ENCODE results near the gene B3GLCT. TPM values are rescaled to one million over a fixed set of nuclear protein-coding genes. Genes with fewer than 3 reads are reported as not detected.
"Not testable (repeated sequence)": the region's sequence is repeated elsewhere in the genome, so short reads cannot be mapped to it uniquely, and the experiment has no call there.

B3GLCT gene
- total RNA-seq, 1 donor, result 3.2 TPM

DNA sequence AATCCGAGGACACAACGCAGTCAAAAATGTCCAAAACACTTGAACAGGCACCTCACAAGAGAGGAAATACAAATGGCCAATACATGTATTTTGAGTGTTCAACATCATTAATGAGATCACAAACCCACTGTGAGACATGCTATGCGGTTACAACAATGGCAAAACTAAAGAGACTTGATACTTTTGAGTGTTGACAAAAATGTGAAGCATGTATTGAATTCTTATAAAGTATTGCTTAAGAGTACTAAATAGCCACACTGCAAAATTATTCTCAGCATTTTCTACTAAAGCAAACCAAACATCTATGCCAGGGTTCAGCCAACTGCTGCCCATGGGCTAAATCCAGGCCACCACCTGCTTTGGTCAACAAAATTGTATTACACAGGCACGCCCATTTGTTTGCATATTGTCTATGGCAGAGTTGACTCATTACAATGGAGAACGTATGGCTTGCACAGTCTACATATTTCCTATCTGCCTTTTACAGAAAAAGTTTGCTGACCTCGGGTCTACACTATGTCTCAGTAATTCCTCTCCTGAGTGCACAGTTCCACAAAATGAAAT lies 135.3 kb downstream of the B3GLCT start:
- DNase-seq (ENCODE audit: low read depth in 2 of 3, low spot score in 2 of 3), result no peak

DNA sequence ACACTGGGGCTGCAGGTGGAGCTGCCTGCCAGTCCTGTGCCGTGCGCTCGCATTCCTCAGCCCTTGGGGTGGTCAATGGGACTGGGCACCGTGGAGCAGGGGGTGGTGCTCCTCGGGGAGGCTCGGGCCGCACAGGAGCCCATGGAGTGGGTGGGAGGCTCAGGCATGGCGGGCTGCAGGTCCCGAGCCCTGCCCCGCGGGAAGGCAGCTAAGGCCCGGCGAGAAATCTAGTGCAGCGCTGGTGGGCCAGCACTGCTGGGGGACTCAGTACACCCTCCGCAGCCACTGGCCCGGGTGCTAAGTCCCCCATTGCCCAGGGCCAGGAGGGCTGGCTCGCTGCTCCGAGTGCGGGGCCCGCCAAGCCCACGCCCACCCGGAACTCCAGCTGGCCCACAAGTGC lies 139.8 kb downstream of the B3GLCT start:
- not testable (repeated sequence) for DNase-seq (ENCODE audit: low read depth in 2 of 3, low spot score in 2 of 3)

DNA sequence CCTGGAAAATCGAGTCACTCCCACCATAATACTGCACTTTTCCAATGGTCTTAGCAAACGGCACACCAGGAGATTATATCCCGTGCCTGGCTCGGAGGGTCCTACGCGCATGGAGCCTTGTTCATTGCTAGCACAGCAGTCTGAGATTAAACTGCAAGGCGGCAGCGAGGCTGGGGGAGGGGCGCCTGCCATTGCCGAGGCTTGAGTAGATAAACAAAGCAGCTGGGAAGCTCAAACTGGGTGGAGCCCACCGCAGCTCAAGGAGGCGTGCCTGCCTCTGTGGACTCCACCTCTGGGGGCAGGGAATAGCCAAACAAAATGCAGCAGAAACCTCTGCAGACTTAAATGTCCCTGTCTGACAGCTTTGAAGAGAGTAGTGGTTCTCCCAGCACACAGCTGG lies 141.1 kb downstream of the B3GLCT start:
- DNase-seq (ENCODE audit: low read depth in 2 of 3, low spot score in 2 of 3), result not testable (repeated sequence)

DNA sequence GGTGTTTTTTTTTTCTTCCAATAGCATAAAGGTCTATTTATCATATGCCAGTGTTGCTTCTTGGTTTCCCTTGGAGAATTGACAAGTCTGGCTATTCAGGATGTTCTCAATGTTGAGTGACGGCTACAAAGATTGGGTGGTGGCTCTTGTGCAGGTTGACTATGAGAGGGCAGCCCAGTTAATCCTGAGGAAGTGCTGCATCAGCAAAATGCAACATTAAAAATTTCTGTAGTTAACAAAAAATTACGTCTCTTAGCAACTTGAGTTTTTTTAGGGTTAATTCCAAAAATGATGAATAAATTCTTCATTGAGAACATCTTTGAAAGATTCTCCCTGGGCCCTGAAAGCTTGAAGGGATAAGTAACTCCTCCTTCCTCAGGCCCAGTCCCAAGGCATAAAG lies 147.1 kb downstream of the B3GLCT start:
- no peak for DNase-seq (ENCODE audit: low read depth in 2 of 3, low spot score in 2 of 3)

DNA sequence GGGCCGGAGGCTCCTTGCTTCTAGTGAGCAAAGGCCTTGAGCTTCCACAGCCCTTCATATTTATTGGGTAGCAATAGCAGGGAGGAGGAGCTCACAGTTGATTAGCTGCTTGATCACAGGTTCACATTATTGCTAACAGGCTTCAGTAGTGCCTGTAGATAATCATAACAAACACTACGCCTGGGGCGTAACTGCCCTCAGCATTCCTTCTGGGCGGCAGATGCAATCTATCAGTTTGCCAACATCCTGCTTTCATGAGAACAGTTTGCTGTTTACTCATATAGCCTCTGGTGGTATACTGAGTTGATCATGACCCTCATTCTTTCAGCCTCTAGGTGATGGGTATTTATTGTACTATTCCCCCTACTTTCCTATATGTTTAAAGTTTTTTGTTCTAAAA lies 149.4 kb downstream of the B3GLCT start:
- DNase-seq (ENCODE audit: low read depth in 2 of 3, low spot score in 2 of 3), result no peak

DNA sequence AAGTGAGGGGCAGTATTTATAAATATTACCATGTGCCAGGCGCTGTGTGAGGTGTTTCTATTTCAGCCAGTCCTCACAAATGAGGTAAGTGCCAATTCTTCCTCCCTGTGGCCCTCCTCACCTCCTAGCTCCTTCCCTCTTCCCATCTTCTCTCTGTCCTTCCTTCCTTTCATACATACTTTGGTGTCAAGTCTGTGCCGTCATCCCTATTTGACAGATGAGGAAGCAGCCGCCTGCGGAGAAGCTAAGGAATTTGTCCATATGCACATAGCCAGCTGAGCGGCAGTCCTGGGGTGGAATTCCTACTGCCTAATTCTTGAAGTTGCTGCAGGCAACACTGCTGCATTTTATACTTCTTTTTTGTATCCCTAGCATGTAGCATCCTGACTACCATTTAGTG lies 150.8 kb downstream of the B3GLCT start:
- no peak for DNase-seq (ENCODE audit: low read depth in 2 of 3, low spot score in 2 of 3)

DNA sequence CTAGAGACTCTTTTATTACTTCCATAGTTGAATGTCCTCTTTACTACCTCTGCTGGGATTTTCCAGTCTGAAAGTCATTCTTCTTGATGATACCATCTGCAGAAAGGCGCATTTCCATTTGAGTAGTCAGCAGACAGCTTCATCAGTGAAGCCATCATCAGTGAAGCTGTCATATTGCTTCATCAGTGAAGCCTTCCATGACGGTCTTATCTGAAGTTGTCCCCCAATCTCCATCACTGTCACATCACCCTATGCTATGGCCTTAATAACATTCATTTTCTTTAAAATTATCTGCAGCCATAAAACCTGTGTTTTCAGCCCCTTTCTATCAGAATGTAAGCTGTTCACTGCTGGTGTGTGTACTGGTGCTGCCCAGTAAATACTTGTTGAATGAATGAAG lies 151.6 kb downstream of the B3GLCT start:
- DNase-seq (ENCODE audit: low read depth in 2 of 3, low spot score in 2 of 3), result no peak

DNA sequence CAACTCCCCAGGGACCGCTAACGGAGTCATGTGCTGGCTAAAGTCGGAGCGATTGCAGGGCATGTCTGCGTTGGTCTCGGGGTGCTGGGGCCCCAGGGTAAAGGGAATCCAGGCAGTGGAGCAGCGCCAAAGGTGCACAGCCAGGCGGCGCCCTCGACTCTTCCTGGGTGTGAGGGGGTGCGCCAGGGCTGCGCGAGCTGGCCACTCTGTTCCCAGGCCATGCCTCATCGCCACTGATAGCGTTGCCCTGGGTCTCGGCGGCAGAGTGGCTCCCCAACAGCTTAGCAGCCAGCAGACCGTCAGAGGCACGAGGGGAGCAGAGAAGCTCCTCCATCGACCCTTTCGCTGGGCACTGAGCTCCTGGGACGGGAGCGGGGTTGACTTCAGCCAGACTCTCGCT lies 152.7 kb downstream of the B3GLCT start:
- DNase-seq (ENCODE audit: low read depth in 2 of 3, low spot score in 2 of 3), result no peak

DNA sequence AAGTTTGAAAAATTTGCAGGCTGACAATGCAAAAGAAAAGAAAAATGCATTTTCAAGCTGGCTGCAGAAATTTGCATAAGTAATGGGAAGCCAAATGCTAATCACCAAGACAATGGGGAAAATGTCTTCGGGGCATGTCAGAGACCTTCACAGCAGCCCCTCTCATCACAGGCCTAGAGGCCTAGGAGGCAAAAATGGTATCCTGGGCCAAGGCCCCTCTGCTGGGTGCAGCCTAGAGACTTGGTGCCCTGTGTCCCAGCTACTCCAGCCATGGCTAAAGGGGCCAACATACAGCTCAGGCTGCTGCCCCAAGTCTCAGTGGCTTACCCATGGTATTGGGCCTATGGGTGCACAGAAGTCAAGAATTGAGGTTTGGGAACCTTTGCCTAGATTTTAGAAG lies 155.2 kb downstream of the B3GLCT start:
- no peak for DNase-seq (ENCODE audit: low read depth in 2 of 3, low spot score in 2 of 3)

DNA sequence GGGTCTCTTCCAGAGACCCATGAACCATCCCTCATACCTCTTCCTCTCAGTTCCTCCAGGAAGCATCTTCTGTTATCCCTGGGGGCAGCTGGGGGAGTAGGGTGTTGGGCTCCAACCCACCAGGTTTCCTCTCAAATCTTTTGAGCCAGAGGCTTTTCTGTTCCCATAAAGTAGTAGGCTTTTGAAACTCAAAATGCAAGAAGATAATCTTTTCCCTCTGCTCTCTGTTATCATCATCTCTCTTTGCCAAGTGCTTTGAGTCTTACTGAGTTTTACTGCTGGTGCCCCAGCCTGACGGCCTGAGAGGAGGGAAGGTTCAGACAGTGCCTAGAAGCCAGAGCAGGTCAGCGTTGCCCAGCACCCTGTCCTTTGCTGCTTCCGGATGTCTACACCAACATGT lies 157.2 kb downstream of the B3GLCT start:
- no peak for DNase-seq (ENCODE audit: low read depth in 2 of 3, low spot score in 2 of 3)

DNA sequence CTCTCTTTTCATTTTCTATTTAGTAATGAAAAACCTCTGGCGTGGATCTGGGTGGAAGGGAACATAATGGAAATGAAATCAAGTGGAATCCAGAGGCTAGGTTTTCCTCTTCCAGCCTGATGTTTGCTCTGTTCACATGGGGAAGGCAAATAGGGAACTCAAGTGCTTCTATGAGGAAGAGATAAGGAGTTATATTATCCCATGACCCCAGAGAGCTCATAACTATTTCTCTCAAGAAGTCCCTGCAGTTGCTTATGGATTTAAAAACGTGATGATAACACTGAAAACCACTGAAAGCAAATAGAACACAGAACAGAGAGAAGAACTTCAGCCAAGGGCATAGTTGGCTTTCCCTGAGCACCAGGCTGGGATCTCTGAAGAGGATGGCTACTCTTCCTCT lies 157.8 kb downstream of the B3GLCT start:
- DNase-seq (ENCODE audit: low read depth in 2 of 3, low spot score in 2 of 3), result no peak

DNA sequence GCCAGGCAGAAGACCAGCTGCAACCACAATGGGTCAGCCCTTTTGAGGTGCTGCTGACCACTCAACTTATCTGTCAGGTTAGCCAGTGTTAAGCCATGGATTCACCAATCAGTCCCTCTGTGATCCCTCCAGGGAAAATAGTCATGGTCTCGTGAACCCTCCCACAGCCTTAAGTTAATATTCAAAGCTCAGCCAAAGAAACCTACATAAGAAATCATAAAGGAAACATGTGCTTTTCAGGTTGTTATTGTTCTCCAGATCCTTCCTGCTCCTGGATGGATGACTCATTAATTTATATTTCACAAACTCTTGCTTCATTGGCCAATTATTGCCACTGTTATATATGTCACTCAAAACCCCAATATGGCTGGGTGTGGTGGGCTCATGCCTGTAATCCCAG lies 161.9 kb downstream of the B3GLCT start:
- no peak for DNase-seq (ENCODE audit: low read depth in 2 of 3, low spot score in 2 of 3)

DNA sequence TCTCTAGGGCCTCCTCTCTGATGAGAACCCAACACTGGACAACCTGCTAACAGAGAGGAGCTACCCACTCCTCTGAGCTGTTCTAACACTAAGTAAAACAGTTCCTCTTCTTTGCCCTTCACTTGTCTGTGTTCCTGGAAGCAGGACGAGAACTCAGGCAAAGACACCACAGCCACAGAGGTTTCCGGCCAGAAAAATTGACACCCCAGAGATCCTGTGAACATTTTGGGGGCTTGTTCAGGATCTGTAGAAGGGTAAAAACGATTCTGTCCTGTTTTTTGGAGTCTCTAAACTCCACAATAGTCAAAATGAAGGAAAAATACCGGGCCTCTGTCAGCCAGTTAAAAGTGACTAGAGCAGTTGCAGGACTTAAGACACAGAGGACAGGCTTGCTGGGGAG lies 165.9 kb downstream of the B3GLCT start:
- no peak for DNase-seq (ENCODE audit: low read depth in 2 of 3, low spot score in 2 of 3)

DNA sequence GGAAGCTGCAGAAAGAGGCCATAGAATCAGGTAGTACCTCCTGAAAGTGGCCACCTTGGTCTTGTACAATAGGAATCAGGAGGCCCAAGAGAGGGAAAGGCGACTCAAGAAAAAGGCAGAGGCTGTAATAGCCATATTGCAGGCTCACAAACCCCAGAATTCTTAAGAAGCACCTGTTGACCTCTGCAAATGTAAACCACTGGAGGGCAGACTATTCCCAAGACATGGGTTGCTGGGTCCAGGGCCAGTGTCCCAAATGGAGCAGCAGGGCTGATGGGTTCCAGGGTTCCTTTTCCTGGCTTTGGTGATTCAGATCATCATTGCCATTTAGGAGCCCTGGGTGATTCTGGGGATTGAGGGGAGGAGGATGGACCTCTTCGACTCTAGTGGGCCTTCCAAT lies 167.6 kb downstream of the B3GLCT start:
- DNase-seq (ENCODE audit: low read depth in 2 of 3, low spot score in 2 of 3), result no peak

DNA sequence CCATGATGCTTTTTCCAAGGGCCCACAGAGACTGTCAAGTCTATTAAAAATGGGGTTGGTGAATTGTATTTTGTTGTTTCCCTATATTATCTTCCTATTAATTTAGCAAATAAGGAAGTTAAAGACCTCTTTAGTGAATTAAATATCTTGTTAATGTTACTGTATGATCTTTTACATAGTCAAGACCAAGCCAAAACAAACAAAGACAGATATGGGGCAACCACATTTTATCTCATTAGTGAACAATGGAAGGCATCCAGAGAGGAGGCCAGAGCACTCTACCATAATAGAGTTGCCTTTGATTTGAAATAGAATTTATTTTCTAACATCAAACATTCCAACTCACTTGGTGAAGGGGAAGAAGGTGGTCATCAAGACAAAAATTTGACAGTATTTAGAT lies 169.4 kb downstream of the B3GLCT start:
- no peak for DNase-seq (ENCODE audit: low read depth in 2 of 3, low spot score in 2 of 3)

DNA sequence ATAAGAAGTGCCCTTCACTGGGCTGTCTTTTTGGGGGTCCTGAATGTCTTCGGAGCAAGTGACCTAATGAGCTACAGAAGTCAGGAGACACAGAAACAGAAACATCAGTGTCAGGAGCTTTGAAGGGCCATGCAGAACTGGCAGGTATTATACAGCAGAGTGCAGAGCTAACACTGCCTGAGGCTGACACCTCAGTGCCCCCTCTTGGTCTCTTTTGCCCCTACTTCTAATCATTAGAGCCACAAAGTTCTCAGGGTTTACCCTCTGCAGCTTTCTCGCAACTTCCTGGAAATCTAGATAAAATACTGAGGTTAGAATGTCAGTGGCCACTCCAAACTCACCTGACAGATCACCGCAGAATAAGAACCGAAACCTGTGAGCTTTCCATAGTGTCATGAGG lies 172.7 kb downstream of the B3GLCT start:
- DNase-seq (ENCODE audit: low read depth in 2 of 3, low spot score in 2 of 3), result no peak

DNA sequence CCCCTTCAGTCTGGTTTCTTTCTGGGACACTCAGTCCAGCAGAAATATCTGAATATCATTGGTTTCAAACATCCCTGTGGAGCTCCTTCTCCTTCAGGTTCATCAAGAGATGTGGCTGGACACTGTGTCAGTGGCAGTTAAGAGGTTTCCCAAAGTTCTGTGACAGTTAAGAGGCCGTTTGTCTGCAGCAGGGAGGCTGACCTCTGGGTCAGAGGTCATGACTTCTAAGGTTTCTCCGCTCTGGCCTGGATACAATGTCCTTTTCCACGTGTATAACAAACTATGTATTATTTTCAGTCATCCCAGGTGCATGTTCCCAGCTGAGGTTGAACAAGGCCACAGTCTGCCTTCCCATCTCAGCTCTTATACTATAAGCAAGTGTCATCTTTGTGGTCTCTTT lies 174.9 kb downstream of the B3GLCT start:
- DNase-seq (ENCODE audit: low read depth in 2 of 3, low spot score in 2 of 3), result no peak

DNA sequence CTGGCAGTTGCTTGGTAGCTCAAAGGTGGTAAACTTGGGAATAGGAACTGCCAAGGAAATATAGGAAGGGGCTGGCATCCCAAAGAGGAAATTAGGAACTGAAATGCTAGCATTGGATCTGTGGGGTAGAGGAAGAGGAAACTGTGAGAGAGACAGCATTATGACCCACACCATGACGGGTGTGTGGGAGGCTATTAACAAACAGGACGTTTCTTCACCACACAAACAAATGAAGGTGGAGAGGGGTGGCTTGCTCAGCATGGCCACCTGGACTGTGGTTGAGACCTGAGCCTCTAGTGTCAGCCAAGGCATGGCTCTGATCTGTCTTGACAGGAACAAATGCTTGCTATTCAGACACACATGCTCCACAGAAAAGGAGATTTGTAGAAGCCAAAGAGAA lies 178.2 kb downstream of the B3GLCT start:
- no peak for DNase-seq (ENCODE audit: low read depth in 2 of 3, low spot score in 2 of 3)

DNA sequence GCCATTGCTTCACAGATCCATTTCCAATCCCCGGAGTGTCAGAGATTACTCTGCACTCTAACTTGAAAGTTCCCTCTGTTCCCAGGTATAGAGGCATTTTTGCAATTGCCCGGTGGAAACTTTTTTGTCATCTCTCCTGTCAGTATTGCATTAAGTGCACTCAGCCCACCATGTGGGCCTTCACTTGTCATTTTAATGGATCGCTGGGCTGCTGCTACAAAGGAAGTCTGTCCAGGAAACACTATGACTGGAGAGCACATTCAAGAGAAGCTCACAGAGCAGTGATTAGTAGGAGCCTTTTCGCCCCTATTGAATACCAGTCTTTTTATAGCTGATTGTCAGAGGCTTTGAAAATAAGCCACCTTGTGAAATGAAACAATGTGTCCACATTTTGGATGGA lies 180.9 kb downstream of the B3GLCT start:
- DNase-seq (ENCODE audit: low read depth in 2 of 3, low spot score in 2 of 3), result no peak

Measured in hematopoietic multipotent progenitor cell (in vitro differentiated cells).